ENCODE measurements around the gene ALKBH5. TPM values are rescaled to one million over a fixed set of nuclear protein-coding genes. Genes with fewer than 3 reads are reported as not detected.

The ALKBH5 gene
- total and polyA plus RNA-seq, 2 of the 8 experiments (the other 6 are each of a cell fraction or from before 2014, with no cell fraction given): 63.7 to 86.4 TPM

DNA sequence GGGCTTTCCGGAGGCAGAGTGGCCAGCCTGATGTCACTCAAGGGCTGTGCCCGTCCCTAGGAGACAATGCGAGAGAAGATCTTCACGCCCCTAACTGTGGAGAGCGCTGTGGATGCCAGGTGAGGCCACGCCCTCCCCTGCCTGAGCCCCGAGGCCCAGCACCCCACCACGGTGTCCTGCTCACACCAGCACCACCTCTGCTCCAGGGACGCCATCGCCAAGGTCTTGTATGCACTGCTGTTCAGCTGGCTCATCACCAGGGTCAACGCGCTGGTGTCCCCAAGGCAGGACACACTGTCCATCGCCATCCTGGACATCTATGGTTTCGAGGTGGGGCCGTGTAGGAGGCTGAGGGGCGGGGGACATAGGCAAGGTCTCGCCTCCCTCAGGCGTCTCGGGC, 47.3 kb upstream of the ALKBH5 start (continued):
- no peak for TF ChIP-seq TCF12 (IDR thresholded peaks at IDR 0.05; ENCODE audit: low read depth, low read length)
- no peak for TF ChIP-seq CREB1 (IDR thresholded peaks at IDR 0.05)
- TF ChIP-seq EP300 (IDR thresholded peaks at IDR 0.05; ENCODE audit: borderline replicate concordance in 1 of 2, low read depth in 2 of 2, low read length in 2 of 2): no peak
